H1 (cell line): ENCODE results near the gene ITGAV. TPM values are rescaled to one million over a fixed set of nuclear protein-coding genes. Genes with fewer than 3 reads are reported as not detected.

Experiments used
- CTCF ChIA-PET: fragments of 300-600 bp; sonication (Branson Sonifier 250); formaldehyde crosslinking; loops from one replicate; lab custom pipeline; 2021; ENCODE audit not compliant: partially characterized antibody; lab: Charles Lee
- POLR2A ChIA-PET: fragments of 300-600 bp; sonication (Branson Sonifier 250); formaldehyde crosslinking; loops from one replicate; lab custom pipeline; 2021; ENCODE audit warnings: inconsistent platforms; ENCODE audit not compliant: partially characterized antibody; lab: Charles Lee
- DNase-seq, 2 experiments: peaks; one replicate each; pipeline versions ENCODE4 v3.0.0 to v3.0.0-alpha.2; 2010 to 2022; ENCODE audit warnings: low spot score in 2 of 2, low read depth in 1 of 2, mixed read lengths in 1 of 2
- FAIRE-seq: peaks from 2 replicates; lab custom pipeline; 2011; peaks lifted over from hg19 to GRCh38; lab: Jason Lieb, UNC
- H2AFZ ChIP-seq: 2 replicates; pipeline ENCODE4 v1.8.1; 2012; ENCODE audit warnings: low read length, inconsistent platforms
- H2AK5ac ChIP-seq: 2 replicates; pipeline ENCODE4 v1.6.1; 2013; ENCODE audit warnings: low read depth, low read length
- H2BK120ac ChIP-seq: replicated peaks from 2 replicates; pipeline ENCODE3; 2013; ENCODE audit warnings: low read depth, low read length, inconsistent platforms
- H2BK12ac ChIP-seq: 2 replicates; pipeline ENCODE4 v1.6.1; 2013; ENCODE audit warnings: low read depth, low read length
- H2BK15ac ChIP-seq: 2 replicates; pipeline ENCODE4 v1.6.1; 2013; ENCODE audit warnings: low read length
- H2BK20ac ChIP-seq: 2 replicates; pipeline ENCODE4 v1.6.1; 2013; ENCODE audit warnings: low read length
- H2BK5ac ChIP-seq: 2 replicates; pipeline ENCODE4 v1.6.1; 2013; ENCODE audit warnings: low read depth, low read length
- H3K14ac ChIP-seq: 2 replicates; pipeline ENCODE4 v1.6.1; 2013; ENCODE audit warnings: inconsistent platforms; ENCODE audit not compliant: insufficient read length
- H3K18ac ChIP-seq: 2 replicates; pipeline ENCODE4 v1.6.1; 2013; ENCODE audit warnings: low read length; ENCODE audit errors: extremely low read depth
- H3K23ac ChIP-seq: 2 replicates; pipeline ENCODE4 v1.6.1; 2013; ENCODE audit warnings: inconsistent platforms; ENCODE audit not compliant: insufficient read length
- H3K23me2 ChIP-seq: 2 replicates; pipeline ENCODE4 v1.6.1; 2013; ENCODE audit warnings: low read depth, low read length
- H3K27ac ChIP-seq: 2 replicates; pipeline ENCODE4 v1.6.1; 2011; ENCODE audit warnings: low read depth, low read length, inconsistent platforms
- H3K27me3 ChIP-seq, 4 experiments: replicated peaks in 1 of 4; 1 replicate in 1 of 4; 2 replicates in 3 of 4; pipeline versions ENCODE4 v1.6.1 to v1.8.1; 2011 to 2013; ENCODE audit warnings: low read length in 3 of 4, mild to moderate bottlenecking in 3 of 4, inconsistent platforms in 2 of 4, mixed read lengths in 2 of 4, moderate library complexity in 1 of 4; ENCODE audit not compliant: control insufficient read depth in 3 of 4, insufficient read depth in 3 of 4; ENCODE audit errors: extremely low read depth in 1 of 4
- H3K36me3 ChIP-seq, 4 experiments: 2 replicates each; pipeline versions ENCODE4 v1.6.1 to v1.8.1; 2011 to 2013; ENCODE audit warnings: mild to moderate bottlenecking in 4 of 4, low read length in 3 of 4, moderate library complexity in 2 of 4, control low read depth in 1 of 4, inconsistent platforms in 1 of 4; ENCODE audit not compliant: insufficient read depth in 4 of 4, control insufficient read depth in 2 of 4
- H3K4ac ChIP-seq: replicated peaks from 2 replicates; pipeline ENCODE3; 2013; ENCODE audit warnings: low read length, low read depth, mixed read lengths, inconsistent platforms; ENCODE audit not compliant: insufficient read length
- H3K4me1 ChIP-seq, 4 experiments: replicated peaks in 1 of 4; 1 replicate in 1 of 4; 2 replicates in 3 of 4; pipeline versions ENCODE4 v1.6.1 to v1.8.1; 2011 to 2013; ENCODE audit warnings: low read length in 3 of 4, inconsistent platforms in 2 of 4, mixed read lengths in 1 of 4; ENCODE audit not compliant: insufficient read depth in 4 of 4, control insufficient read depth in 3 of 4
- H3K4me2 ChIP-seq, 2 experiments: 2 replicates each; pipeline versions ENCODE4 v1.6.1 to v1.8.1; 2011 to 2013; ENCODE audit warnings: low read depth in 2 of 2, low read length in 2 of 2, control low read depth in 1 of 2, inconsistent platforms in 1 of 2, mild to moderate bottlenecking in 1 of 2; ENCODE audit not compliant: insufficient read depth in 1 of 2
- H3K4me3 ChIP-seq, 4 experiments: fragments of 200-600, 300-600 bp in 1 of 4; sonication (generic), shearing (Covaris generic), sonication (Bioruptor Twin) in 1 of 4; 2 replicates each; pipeline versions ENCODE4 v1.5.1 to v1.8.1; 2011 to 2016; ENCODE audit warnings: low read length in 4 of 4, low read depth in 3 of 4, control low read depth in 2 of 4, inconsistent platforms in 2 of 4, mild to moderate bottlenecking in 2 of 4, mixed read lengths in 1 of 4, moderate library complexity in 1 of 4; ENCODE audit not compliant: insufficient read depth in 2 of 4; ENCODE audit errors: extremely low read depth in 1 of 4
- H3K56ac ChIP-seq: replicated peaks from 2 replicates; pipeline ENCODE3; 2013; ENCODE audit warnings: low read depth, mild to moderate bottlenecking, mixed read lengths, low read length, inconsistent platforms; ENCODE audit not compliant: insufficient read length
- H3K79me1 ChIP-seq: 2 replicates; pipeline ENCODE4 v1.6.1; 2013; ENCODE audit warnings: low read depth, low read length, control low read depth
- H3K79me2 ChIP-seq, 2 experiments: 2 replicates each; pipeline versions ENCODE4 v1.6.1 to v1.8.1; 2012 to 2013; ENCODE audit warnings: low read length in 2 of 2, mild to moderate bottlenecking in 2 of 2, inconsistent platforms in 1 of 2; ENCODE audit not compliant: insufficient read depth in 2 of 2, control insufficient read depth in 1 of 2
- H3K9ac ChIP-seq, 4 experiments: replicated peaks in 1 of 4; 1 replicate in 1 of 4; 2 replicates in 3 of 4; pipeline versions ENCODE4 v1.6.1 to v1.8.1; 2011 to 2013; ENCODE audit warnings: low read depth in 3 of 4, low read length in 3 of 4, control low read depth in 2 of 4, mild to moderate bottlenecking in 2 of 4, moderate library complexity in 2 of 4, inconsistent platforms in 1 of 4; ENCODE audit errors: extremely low read depth in 1 of 4
- H3K9me3 ChIP-seq, 2 experiments: 2 replicates each; pipeline versions ENCODE4 v1.6.1 to v1.8.1; 2012 to 2013; ENCODE audit warnings: mild to moderate bottlenecking in 2 of 2, moderate library complexity in 2 of 2, control low read depth in 1 of 2, inconsistent platforms in 1 of 2, low read depth in 1 of 2, low read length in 1 of 2, mixed read lengths in 1 of 2; ENCODE audit not compliant: insufficient read depth in 2 of 2
- H4K20me1 ChIP-seq, 2 experiments: replicated peaks in 1 of 2; 2 replicates each; pipeline versions ENCODE3 to v1.8.1; 2011 to 2013; ENCODE audit warnings: inconsistent platforms in 2 of 2, low read length in 2 of 2, mild to moderate bottlenecking in 1 of 2; ENCODE audit not compliant: insufficient read depth in 2 of 2, control insufficient read depth in 1 of 2
- H4K5ac ChIP-seq: 2 replicates; pipeline ENCODE4 v1.6.1; 2013; ENCODE audit warnings: low read length, low read depth, mixed read lengths, inconsistent platforms; ENCODE audit not compliant: insufficient read length
- H4K8ac ChIP-seq: 2 replicates; pipeline ENCODE4 v1.8.0; 2013; ENCODE audit warnings: mild to moderate bottlenecking, moderate library complexity, low read length, inconsistent platforms; ENCODE audit not compliant: insufficient read depth; ENCODE audit errors: extremely low read depth
- H4K91ac ChIP-seq: replicated peaks from 2 replicates; pipeline ENCODE3; 2013; ENCODE audit warnings: low read length, mixed read lengths, inconsistent platforms; ENCODE audit not compliant: insufficient read length
- POLR2AphosphoS5 ChIP-seq: IDR thresholded peaks from 2 replicates; pipeline ENCODE4 v1.6.1; 2011; ENCODE audit warnings: low read depth, low read length
- SRF ChIP-seq: IDR thresholded peaks from 2 replicates; pipeline ENCODE4 v1.6.1; 2011; ENCODE audit warnings: mild to moderate bottlenecking, low read depth, low read length, moderate library complexity
- WGBS, 2 experiments: shearing (Covaris generic) in 1 of 2; methylation state at CpG; one replicate each; pipeline versions ENCODE4 v1.1.6 to v1.1.7; 2013 to 2015; ENCODE audit warnings: low lambda C conversion rate in 2 of 2, mixed read lengths in 2 of 2, inconsistent platforms in 1 of 2, low coverage in 1 of 2, missing lambda C conversion rate in 1 of 2; ENCODE audit not compliant: insufficient replicate concordance in 2 of 2, insufficient coverage in 1 of 2, insufficient read length in 1 of 2; ENCODE audit errors: extremely low coverage in 1 of 2, missing lambda C conversion rate in 1 of 2; 5-methylcytosine and 5-hydroxymethylcytosine counted together
- polyA plus RNA-seq, 7 experiments: library from polyadenylated mRNA; depleted of rRNA in 3 of 7; stranded (reverse) in 5 of 7; unstranded in 2 of 7; fragments of >200 nt in 5 of 7; fragments of 200-250 nt in 2 of 7; gene quantifications; 1 replicate in 5 of 7; 2 replicates in 1 of 7; 4 replicates in 1 of 7; pipeline versions ENCODE4 v1.2.1 to v1.2.3, GENCODE V29; 2011 to 2013; ENCODE audit warnings: missing spikeins in 2 of 7, mixed read lengths in 2 of 7
- total RNA-seq: library from RNA; stranded (reverse); fragmentation: NEBNext Ultra II Directional; extraction: Animal tissue kit (Norgen Biotek cat#: 25700); gene quantifications from 2 replicates; pipeline ENCODE4 v1.2.1, GENCODE V29; 2021

The ITGAV gene
- total and polyA plus RNA-seq, 2 of the 8 experiments (the other 6 are each of a cell fraction or from before 2014, with no cell fraction given) = 11.7 to 42.4 TPM

GRCh38 chr2:186559848-186560247 is 30.0 kb upstream of the ITGAV start:
- 94% methylated on average over 3 of the region's 3 CpGs; no CpG with 5 or more reads in 1 of the 2 experiments for WGBS, 2 experiments
- Histone ChIP-seq H3K79me2 (no peaks in the 10 kb centered on the region), H3K23me2 (no peaks in the 10 kb centered on the region; the same call in 1 of the 2 replicates), H3K4me1 (no peaks in the 10 kb centered on the region), H3K23ac (no peak overlapping the region), H3K4me2 (no peak overlapping the region), H2AFZ (no peak overlapping the region), H3K4me3 (no peak overlapping the region), H2BK120ac (no peak overlapping the region), H4K20me1 (no peaks in the 10 kb centered on the region), H2AK5ac (no peak overlapping the region), H4K8ac (no peak overlapping the region), H3K18ac (no peak overlapping the region), H3K9me3 (no peaks in the 10 kb centered on the region), H4K5ac (no peak overlapping the region), H3K36me3 (no peaks in the 10 kb centered on the region), H3K79me1 (no peaks in the 10 kb centered on the region), H3K27ac (no peak overlapping the region), H3K4ac (no peak overlapping the region), H3K9ac (no peak overlapping the region), H3K56ac (no peak overlapping the region), H2BK12ac (no peak overlapping the region), H2BK15ac (no peak overlapping the region), H2BK20ac (no peak overlapping the region), H4K91ac (no peak overlapping the region), H2BK5ac (no peak overlapping the region), H3K14ac (no peak overlapping the region), H3K27me3 (no peaks in the 10 kb centered on the region)
- POLR2A ChIA-PET = no interaction called here
- CTCF ChIA-PET = interaction anchor here (1.0 kb wide), 1 partner anchor 20 kb away, joined by 3 read pairs; no protein-coding TSS in a partner anchor
- no peak for TF ChIP-seq POLR2AphosphoS5
- no peak for TF ChIP-seq SRF
- FAIRE-seq (no peak), DNase-seq (no peak)
